ENCODE results near the gene PSMD5.

- TF ChIP-seq, protein P1, sequence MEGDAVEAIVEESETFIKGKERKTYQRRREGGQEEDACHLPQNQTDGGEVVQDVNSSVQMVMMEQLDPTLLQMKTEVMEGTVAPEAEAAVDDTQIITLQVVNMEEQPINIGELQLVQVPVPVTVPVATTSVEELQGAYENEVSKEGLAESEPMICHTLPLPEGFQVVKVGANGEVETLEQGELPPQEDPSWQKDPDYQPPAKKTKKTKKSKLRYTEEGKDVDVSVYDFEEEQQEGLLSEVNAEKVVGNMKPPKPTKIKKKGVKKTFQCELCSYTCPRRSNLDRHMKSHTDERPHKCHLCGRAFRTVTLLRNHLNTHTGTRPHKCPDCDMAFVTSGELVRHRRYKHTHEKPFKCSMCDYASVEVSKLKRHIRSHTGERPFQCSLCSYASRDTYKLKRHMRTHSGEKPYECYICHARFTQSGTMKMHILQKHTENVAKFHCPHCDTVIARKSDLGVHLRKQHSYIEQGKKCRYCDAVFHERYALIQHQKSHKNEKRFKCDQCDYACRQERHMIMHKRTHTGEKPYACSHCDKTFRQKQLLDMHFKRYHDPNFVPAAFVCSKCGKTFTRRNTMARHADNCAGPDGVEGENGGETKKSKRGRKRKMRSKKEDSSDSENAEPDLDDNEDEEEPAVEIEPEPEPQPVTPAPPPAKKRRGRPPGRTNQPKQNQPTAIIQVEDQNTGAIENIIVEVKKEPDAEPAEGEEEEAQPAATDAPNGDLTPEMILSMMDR (IDR thresholded peaks at IDR 0.05; ENCODE audit: low read depth, low read length, poor library complexity, severe bottlenecking), result no peak
- TF ChIP-seq EZH2phosphoT487 (IDR thresholded peaks at IDR 0.05; ENCODE audit: borderline replicate concordance, low read length), result no peak
These were observed 26.6 kb upstream of the PSMD5 start for GRCh38 chr9:120869360-120869687.
